HG03064 (cell line): ENCODE measurements around the gene UBASH3B.
"Not testable (repeated sequence)": the region's sequence is repeated elsewhere in the genome, so short reads cannot be mapped to it uniquely, and the experiment has no call there.

Experiments used
- ATAC-seq: cut with Tn5 transposase; IDR thresholded peaks from one replicate; pipeline ENCODE4 v1.9.1; 2021; ENCODE audit warnings: low read depth; ENCODE audit not compliant: unreplicated experiment

Gene UBASH3B, protein sequence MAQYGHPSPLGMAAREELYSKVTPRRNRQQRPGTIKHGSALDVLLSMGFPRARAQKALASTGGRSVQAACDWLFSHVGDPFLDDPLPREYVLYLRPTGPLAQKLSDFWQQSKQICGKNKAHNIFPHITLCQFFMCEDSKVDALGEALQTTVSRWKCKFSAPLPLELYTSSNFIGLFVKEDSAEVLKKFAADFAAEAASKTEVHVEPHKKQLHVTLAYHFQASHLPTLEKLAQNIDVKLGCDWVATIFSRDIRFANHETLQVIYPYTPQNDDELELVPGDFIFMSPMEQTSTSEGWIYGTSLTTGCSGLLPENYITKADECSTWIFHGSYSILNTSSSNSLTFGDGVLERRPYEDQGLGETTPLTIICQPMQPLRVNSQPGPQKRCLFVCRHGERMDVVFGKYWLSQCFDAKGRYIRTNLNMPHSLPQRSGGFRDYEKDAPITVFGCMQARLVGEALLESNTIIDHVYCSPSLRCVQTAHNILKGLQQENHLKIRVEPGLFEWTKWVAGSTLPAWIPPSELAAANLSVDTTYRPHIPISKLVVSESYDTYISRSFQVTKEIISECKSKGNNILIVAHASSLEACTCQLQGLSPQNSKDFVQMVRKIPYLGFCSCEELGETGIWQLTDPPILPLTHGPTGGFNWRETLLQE

DNA sequence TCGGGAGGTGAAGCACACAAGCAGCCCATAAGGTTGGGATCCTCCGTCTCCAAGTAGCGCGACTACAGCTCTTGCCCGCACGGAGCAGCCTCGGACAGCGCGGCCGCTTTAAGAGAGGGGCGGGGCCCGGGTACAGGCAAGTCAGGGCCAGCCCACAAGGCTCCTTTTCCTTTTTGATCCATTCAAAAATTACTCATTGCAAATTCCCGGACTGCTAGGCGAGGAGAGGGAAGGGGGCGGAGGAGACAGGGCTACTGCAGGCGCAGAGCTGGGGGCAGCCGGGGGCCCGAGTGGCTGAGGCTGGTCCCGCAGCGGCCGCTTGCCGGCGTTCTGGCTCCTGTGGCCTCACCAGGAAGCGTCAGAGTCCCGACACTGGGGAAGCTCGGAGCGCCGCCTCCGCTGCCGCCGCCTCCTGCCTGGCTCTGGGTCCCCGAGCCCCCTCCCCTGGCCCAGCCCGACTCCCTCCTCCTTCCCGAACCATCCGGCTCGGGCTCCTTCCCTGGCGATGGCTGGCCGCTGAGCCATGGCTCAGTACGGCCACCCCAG, at the start of gene UBASH3B:
Gene UBASH3B (plus strand): TSS at position 196 of the 546 bp plus-strand sequence. CDS start 328 bp downstream, at position 524.
- ATAC-seq: peak; percentile 78

DNA sequence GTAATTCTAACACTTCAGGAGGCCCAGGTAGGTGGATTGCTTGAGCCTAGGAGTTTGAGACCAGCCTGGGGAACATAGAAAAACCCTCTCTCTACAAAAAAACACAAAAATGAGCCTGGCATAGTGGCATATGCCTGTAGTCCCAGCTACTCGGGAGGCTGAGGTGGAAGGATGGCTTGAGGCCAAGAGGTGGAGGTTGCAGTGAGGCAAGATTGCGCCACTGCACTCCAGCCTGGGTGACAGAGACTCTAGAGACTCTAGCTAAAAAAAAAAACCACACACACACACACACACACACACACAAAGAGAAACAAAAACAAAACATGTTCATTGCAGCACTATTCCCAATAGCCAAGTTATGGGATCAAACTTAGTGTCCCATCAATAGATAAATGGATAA, 48.4 kb upstream of the UBASH3B start:
- ATAC-seq: not testable (repeated sequence)

DNA sequence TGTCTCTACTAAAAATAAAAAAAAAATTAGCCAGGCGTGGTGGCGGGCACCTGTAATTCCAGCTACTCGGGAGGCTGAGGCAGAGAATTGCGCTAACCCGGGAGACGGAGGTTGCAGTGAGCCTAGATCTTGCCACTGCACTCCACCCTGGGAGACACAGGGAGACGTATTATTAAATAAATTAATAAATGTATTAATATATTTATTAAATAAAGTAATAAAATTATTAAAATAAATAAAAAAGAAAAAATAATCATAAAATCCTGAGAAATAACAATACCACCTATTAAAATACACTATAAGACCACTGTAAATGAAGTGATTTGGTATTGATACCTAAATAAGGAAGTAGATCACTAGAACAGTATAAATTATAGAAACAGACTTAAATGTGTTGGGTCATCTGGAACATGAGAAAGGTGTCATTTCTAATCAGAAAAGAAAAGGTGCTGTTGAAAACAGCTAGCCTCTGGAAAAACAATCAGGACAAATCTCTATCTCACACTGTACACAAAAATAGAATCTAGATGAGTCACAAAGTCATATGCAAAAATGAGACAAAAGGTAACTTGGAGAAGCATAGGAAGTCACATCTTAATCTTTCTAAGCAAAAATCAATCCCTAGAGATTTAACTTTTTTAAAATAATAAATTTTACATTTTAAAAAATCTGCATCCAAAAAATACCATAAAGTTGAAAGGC, 43.2 kb upstream of the UBASH3B start:
- no peak for ATAC-seq

DNA sequence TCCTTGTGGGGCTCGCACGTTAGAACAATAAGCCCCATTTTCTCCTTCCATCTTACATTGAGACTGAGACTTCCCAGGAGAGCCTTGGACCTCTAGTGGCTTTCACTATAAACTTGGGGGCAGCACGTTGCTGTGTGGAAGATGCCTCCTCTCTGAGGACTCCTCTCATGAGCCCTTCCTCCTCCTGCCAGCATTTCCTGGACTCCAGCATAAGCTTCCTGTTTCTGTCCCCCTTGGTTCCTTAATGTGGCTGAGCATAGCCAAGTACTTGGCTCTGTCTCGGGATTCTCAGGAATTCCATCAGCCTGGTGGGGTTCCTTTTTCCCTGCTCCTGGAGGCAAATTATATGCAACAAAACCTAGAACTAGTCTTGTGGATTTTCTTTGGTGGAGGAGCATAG, 38.8 kb upstream of the UBASH3B start:
- no peak for ATAC-seq

DNA sequence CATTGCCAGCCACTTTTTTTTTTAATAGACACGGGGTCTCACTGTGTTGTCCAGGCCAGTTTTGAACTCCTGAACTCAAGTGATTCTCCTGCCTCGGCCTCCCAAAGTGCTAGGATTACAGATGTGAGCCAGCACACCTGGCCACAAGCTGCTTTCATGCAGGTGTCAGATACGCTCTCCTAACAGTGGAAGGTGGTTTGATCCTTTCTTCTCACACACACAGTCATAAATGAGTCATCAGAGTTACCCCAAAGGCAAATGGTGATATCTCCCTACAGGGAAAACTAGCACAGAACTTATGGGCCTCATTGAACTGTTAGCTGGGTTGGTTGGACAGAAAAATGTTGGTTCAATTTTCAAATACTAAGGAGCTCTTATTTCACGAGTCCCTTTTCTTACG, 38.2 kb upstream of the UBASH3B start:
- no peak for ATAC-seq

DNA sequence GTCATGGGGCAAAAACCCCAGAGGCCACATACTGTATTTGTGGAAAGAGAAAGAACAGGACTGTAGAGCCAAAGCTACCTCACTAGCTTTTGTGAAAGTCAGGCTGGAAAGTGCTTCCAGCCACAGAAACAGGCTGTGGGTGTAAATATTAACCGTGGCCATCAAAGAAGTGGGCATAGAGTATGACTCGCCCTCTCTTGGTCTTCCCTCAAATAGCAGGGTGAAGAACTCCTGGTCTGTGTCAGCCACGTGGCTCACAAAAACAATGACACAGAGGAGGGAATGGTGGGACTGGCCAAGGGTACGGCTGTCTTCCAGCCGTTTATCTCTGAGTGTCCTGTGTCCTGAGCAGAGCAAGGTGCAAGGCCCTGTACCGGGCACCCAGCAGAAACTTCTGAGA, 37.6 kb upstream of the UBASH3B start:
- no peak for ATAC-seq

DNA sequence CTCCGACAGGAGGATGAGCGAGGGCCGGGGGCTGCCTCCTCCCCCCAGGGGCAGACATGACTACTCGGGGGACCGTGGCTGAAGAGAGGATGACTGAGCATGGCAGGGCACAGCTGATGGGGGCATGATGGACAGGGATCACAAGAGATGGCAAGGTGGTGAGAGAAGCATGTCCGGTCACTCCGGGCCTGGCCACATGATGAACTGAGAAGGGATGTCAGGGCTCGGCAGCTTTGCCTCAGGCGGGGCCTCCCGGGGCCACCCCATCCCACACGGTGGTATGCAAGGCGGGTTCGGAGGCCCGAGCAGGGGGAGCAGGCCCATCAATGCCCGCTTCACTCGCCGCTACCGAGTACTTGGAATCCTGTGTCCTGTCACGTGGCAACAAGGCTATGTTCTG, 36.6 kb upstream of the UBASH3B start:
- ATAC-seq: no peak

DNA sequence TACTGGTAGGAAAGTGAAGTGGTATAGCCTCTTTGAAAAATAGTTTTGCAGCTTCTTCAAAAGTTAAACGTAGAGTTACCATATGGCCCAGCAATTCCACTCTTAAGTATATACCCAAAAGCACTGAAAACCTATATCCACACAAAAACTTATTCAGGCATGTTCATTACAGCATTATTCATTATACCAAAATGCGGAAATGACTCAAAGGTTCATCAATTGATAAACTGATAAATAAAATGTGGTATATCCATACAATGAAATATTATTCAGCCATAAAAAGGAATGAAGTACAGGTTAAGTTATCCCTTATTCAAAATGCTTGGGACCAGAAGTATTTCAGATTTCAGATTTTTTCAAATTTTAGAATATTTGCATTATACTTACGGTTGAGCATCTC, 35.8 kb upstream of the UBASH3B start:
- ATAC-seq: no peak

DNA sequence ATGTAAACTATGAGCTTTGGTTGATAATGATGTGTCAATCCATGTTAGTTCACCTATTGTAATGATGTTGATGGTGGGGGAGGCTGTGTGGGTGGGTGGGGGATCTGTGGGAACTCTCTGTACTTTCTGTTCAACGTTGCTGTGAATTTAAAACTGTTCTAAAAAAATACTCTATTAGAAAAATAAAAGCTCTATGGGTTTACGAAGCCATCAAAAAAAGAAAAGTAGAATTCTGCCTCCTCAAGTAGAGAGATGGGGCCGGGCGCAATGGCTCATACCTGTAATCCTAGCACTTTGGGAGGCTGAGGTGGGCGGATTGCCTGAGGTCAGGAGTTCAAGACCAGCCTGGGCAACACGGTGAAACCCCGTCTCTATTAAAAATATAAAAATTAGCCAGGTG, 30.0 kb upstream of the UBASH3B start:
- not testable (repeated sequence) for ATAC-seq

DNA sequence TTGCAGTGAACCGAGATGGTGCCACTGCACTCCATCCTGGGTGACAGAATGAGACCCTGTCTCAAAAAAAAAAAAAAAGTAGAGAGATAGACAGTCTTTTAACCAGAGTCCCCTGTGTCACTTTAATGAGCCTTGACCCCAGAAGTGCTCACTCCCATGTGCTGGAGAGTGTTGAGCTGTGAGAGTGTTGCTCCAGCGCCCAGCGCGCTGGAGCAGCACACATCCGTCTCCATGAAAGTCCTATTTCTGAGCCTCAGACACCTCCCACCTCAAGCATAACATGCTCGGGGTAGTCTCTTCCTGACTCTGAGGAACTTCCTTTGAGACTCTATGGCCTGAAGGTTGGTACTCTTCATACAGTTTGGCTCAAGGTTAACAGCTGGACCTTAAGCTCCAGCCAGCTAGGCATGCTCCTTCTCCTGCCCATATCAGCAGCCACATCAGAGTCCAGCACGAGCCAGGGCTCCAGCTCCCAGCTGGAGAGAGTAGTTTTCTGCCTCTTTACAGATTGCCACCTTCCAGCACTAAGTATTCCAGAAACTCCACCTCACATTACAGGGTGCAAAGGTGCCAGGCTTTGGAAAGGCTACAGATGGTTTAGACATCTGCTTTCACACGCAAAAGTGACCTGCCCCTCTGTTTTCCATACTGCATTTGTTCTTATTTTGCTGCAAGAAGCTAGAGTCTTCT, 29.4 kb upstream of the UBASH3B start:
- ATAC-seq: no peak

DNA sequence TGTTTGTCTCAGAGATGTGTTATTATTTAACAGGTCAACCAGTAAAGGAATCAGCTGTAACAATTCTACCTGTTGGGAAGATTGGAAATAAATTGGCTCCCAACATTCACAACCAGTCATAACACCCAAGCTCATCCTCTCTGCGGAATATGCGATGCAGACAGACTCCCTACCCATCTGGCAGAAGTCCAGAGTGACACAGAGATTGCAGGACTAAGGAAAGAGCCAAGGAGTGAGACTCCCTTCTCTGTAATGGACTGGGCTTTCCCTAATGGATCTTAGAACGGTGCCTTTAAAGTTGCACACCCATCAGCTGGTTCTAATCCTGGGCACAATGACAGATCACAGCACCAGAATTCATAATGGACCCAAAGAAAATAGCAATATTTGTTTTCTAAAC, 27.8 kb upstream of the UBASH3B start:
- ATAC-seq: no peak

DNA sequence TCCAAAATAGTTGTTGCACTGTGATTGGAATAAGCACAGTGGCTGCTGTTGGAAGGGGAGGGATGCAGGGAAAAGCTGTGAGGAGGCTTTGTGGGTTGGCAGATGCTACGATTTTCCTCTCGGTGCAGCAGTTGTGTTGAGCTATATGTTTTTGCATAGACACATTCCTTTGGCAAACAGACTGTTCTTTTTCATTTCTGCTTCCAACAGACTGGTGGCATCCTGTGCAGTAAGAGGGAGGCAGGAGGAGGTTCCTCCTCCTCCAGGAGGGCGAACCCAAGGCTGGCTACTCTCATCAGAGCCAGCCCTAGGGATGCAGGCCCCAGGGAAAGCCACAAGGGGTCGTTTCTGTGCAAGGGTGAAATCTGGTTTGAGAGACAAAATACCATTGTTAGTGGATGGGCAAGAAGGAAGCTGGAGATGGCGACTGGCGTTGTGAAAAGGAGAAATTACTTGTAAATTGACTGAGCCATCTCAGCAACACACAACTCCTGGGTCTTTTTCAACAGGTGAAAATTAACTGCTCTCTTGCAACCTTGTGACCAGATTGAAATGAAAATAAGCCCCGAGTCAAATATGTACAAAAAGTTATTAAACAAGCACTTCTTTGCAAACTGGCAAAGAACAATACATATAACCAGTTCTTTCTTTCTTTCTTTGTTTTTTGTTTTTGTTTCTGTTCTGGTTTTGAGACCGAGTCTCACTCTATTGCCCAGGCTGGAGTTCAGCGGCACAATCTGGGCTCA, 26.5 kb upstream of the UBASH3B start:
- ATAC-seq: no peak

DNA sequence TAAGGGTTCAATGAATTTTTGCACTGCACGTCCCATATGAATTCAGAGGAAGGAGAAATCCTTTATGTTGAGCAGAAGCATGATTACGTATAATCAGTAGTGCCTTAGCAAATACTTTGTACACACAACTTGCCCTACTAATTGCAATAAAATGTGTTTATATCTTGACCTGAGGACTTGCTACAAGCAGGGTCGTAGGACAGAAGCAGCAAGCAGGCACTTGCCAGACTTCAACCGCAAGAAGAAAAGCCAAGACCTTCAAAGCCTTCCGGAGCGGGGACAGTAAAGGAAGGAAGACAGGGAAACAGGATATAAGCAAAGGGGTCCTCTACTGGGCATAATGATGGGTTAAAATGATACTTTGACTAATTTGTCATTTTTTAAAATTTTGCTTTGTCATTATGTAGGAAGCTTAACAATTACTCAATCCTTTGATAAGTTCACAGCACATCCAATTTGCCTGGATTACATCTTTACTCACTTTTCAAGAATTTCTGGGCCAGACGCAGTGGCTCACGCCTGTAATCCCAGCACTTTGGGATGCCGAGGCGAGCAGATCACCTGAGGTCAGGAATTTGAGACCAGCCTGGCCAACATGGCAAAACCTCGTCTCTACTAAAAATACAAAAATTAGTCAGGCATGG, 23.2 kb upstream of the UBASH3B start:
- ATAC-seq: no peak

DNA sequence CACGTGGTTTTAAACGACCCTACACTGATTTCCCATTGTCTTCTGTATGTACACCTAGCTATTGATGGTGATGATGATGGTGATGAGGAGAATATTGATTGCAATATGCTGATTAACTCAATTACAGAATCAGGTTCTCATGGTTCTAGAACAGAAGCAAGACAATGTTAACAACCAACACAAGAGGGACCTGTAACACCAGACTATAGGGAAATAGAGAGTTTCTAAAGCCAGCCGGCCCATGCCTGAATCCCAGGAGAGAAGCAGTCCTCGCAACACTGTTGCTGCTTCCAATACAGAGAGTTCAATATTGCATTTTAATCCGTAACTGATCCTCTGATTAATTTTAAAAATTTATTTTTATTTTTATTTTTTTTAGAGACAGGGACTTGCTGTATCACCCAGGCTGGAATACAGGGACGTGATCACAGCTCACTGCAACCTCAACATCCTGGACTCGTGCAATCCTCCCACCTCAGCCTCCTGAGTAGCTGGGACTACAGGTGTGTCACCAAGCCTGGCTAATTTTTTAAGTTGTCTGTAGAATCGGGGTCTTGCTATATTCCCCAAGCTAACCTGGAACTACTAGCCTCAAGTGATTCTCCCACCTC, 22.2 kb upstream of the UBASH3B start:
- no peak for ATAC-seq

DNA sequence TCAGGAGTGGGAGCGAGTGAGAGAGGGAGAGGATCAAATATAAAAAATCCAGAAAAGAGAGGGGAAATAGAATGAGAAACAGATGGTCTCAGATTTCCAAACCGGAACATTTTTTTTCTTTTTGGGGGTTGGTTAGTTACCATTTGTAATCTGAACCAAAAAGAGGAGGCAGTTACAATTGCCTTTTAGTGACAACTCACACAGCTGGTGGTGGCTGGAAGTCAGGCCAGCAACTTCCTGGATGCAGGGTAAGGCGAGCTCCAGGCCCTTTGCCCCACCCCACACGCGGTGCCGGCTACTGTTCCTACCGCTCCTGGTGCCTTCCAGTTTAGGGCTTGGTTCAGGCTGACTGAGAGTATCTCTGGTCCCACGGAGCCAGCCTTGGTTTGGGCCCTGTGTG, 21.0 kb upstream of the UBASH3B start:
- no peak for ATAC-seq

DNA sequence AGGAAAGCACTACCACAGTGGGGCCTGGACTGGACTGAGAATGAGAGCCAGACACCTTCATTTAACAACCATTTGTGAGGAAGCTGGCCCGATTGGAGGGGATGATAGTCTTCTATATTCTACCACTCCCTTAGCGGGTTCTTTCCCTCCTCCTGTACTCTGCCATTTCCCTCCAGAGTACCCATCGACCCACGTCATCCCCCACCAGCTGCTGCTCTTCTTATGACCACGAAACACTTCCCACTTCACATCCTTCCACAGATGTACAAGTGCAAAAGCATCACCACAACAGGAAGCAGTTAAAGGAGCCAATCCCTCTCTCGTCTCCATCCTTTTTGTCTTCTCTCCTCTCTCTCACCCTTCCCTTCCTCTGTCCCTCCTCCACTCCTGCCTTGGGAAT, 18.0 kb upstream of the UBASH3B start:
- ATAC-seq: no peak

DNA sequence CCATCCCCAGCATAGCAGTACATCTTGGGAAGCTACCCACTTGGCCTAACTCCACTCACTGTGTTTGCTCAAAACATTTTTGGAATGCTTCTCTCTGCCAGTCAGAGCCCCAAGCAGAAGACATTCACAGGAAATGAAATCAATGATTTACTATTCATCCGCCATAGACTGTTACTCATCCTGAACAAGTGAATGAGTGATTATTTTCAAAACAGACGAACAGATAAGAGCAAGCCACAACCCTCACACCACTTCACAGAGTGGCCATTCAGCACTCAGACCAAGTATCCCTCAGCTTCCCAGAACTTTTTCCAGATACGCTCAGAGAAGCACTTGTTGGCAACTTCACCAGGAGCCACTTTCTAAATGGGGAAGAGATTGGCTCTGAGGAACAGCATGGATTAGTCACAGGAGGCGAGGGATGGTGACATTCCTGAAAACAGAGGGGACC, 13.0 kb upstream of the UBASH3B start:
- ATAC-seq: no peak

DNA sequence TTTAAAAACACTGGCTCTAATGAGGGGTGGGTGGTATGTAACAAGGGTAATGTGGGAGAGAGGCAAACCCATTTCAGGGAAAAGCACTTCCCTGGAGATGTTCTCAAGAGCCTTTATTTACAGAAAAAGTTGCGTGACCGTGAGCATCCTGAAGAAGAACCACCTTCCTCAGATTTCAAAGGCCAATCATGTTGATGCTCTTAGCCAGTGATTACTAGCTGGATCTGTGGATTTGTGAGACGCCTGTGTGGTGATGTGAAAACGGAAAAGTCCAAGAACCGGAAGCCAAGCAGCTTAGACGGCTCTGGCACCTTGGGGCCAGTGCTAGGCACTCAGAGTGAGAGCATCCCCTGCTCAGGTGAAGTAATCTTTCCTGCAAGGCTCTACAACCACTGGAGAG, 12.6 kb upstream of the UBASH3B start:
- no peak for ATAC-seq

DNA sequence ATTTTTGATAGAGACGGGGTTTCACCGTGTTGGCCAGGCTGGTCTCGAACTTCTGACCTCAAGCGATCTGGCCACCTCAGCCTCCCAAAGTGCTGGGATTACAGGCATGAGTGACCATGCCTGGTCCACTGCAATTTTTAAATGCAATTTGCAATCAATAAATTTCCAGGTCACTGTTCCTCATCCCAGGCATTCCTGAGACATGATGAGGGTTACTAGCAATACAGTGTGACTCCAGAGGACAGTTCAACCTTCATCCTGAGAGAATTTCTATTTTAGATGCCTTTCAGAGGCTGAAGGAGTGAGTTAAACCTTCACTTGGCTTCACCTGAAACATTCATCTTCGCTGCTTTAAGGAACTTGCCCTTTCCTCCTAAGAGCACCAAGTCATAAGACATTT, 9.7 kb upstream of the UBASH3B start:
- ATAC-seq: no peak
